T-cell (primary cell): ENCODE measurements around the gene CCDC117. TPM values are rescaled to one million over a fixed set of nuclear protein-coding genes. Genes with fewer than 3 reads are reported as not detected.
"Not testable (repeated sequence)": the region's sequence is repeated elsewhere in the genome, so short reads cannot be mapped to it uniquely, and the experiment has no call there.

ENCODE experiments used
- ATAC-seq, 4 experiments: fragments of 200-7000 bp in 3 of 4; fragments of 150-1000 bp in 1 of 4; cut with Tn5 transposase; replicated peaks in 1 of 4; 1 replicate in 3 of 4; 2 replicates in 1 of 4; pipeline ENCODE4 v1.10.0; 2021; ENCODE audit warnings: moderate library complexity in 3 of 4, mild to moderate bottlenecking in 2 of 4, moderate number of reproducible peaks in 1 of 4
- CTCF ChIA-PET, 2 donors: fragments of 300-600 bp; sonication (Branson Sonifier 250); formaldehyde crosslinking; loops; one replicate each; lab custom pipeline; 2022; ENCODE audit warnings: antibody characterized with exemption in 2 of 2; lab: Charles Lee
- POLR2A ChIA-PET, 2 donors: fragments of 300-600 bp; sonication (Branson Sonifier 250); formaldehyde crosslinking; loops; one replicate each; lab custom pipeline; 2022; ENCODE audit warnings: antibody characterized with exemption in 2 of 2; lab: Charles Lee
- DNase-seq, 35 experiments: peaks; one replicate each; pipeline versions ENCODE4 v3.0.0 to v3.0.0-alpha.2; 2013 to 2023
- H3K27ac ChIP-seq: one replicate; pipeline ENCODE4 v1.5.1; 2013; ENCODE audit warnings: low read length
- H3K27me3 ChIP-seq, 2 experiments: replicated peaks in 1 of 2; 1 replicate in 1 of 2; 2 replicates in 1 of 2; pipeline versions ENCODE4 v1.6.1 to v1.7.0; 2013; ENCODE audit warnings: low read length in 1 of 2, mixed read lengths in 1 of 2; ENCODE audit not compliant: control insufficient read depth in 2 of 2, insufficient read depth in 2 of 2; ENCODE audit errors: extremely low read depth in 1 of 2
- H3K36me3 ChIP-seq, 2 donors: 1 replicate in 1 of 2; 2 replicates in 1 of 2; pipeline versions ENCODE4 v1.6.1 to v1.7.0; 2013; ENCODE audit warnings: low read length in 1 of 2; ENCODE audit not compliant: control insufficient read depth in 2 of 2, insufficient read depth in 1 of 2; ENCODE audit errors: extremely low read depth in 1 of 2
- H3K4me1 ChIP-seq, 2 experiments: 1 replicate in 1 of 2; 2 replicates in 1 of 2; pipeline versions ENCODE4 v1.6.1 to v1.7.0; 2013; ENCODE audit warnings: low read length in 2 of 2, mixed read lengths in 1 of 2; ENCODE audit not compliant: insufficient read depth in 2 of 2, control insufficient read depth in 1 of 2; ENCODE audit errors: extremely low read depth in 1 of 2
- H3K4me3 ChIP-seq, 2 donors: 1 replicate in 1 of 2; 2 replicates in 1 of 2; pipeline versions ENCODE4 v1.5.1 to v1.7.0; 2013; ENCODE audit warnings: mild to moderate bottlenecking in 2 of 2, low read length in 1 of 2, moderate library complexity in 1 of 2; ENCODE audit not compliant: control insufficient read depth in 1 of 2; ENCODE audit errors: extremely low read depth in 1 of 2
- H3K9me3 ChIP-seq: 2 replicates; pipeline ENCODE4 v1.7.0; 2013
- H3K27ac Mint-ChIP-seq, 2 donors: one replicate each; pipeline ENCODE4 v1.8.0; 2020 to 2021; ENCODE audit warnings: mild to moderate bottlenecking in 2 of 2, mixed read lengths in 2 of 2
- H3K27me3 Mint-ChIP-seq, 2 donors: one replicate each; pipeline ENCODE4 v1.8.0; 2021 to 2022; ENCODE audit warnings: mixed read lengths in 2 of 2
- H3K36me3 Mint-ChIP-seq: one replicate; pipeline ENCODE4 v1.8.0; 2021; ENCODE audit warnings: mixed read lengths
- H3K4me1 Mint-ChIP-seq, 3 donors: one replicate each; pipeline ENCODE4 v1.8.0; 2020 to 2022; ENCODE audit warnings: mixed read lengths in 3 of 3, mild to moderate bottlenecking in 1 of 3
- H3K4me3 Mint-ChIP-seq, 3 donors: one replicate each; pipeline ENCODE4 v1.8.0; 2020 to 2022; ENCODE audit warnings: mild to moderate bottlenecking in 3 of 3, mixed read lengths in 3 of 3, moderate library complexity in 3 of 3
- H3K9me3 Mint-ChIP-seq, 3 donors: one replicate each; pipeline ENCODE4 v1.8.0; 2020 to 2022; ENCODE audit warnings: mixed read lengths in 3 of 3
- WGBS: methylation state at CpG from one replicate; pipeline ENCODE4 v1.1.5; 2013; ENCODE audit warnings: missing lambda C conversion rate; ENCODE audit not compliant: insufficient coverage; 5-methylcytosine and 5-hydroxymethylcytosine counted together
- total RNA-seq, 35 experiments: library from RNA in 6 of 35; stranded (reverse) in 6 of 35; fragments of 120-200 nt in 1 of 35; gene quantifications; one replicate each; pipeline versions ENCODE4 v1.2.1 to v1.2.4 and lab custom pipeline; 2013 to 2026

Gene CCDC117
- total RNA-seq, 5 donors from 2014 or later (not counting 1 experiment from before 2014, with no cell fraction given): 14.4 to 22.7 (median 17.4) TPM

DNA sequence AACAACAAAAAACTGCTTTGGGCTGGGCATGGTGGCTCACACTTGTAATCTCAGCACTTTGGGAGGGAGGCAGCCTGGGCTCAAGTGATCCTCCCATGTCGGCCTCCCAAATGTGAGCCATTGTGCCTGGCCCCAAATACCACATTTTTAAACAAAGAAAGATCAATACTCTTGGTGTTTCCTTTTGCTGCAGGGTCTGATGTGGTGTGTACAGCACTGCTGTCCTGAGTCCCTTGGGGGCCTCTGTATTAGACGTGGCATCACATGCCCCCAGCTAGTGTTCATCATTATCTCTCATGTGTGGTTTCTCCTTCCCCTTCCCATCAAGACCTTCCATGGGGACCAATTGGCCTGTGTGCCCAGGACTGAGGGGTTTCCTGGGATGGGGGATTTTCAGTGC is 48.4 kb downstream of the CCDC117 start:
- H3K4me1 ChIP-seq: peaks cover 40 to 56% of the 10 kb centered on the region in 2 experiments
- no peaks in the 10 kb centered on the region for H3K9me3 ChIP-seq
- Mint-ChIP-seq H3K4me3 (peak overlapping the region in 1 of 3 donors; percentile 67), H3K27ac (peak overlapping the region in 1 of 2 donors; percentile 90), H3K36me3 (no peaks in the 10 kb centered on the region), H3K9me3 (no peaks in the 10 kb centered on the region), H3K27me3 (no peaks in the 10 kb centered on the region), H3K4me1 (peaks cover 61 to 71% (median 63%) of the 10 kb centered on the region in 3 donors)
- H3K27me3 ChIP-seq: no peaks in the 10 kb centered on the region
- H3K4me3 ChIP-seq: no peak overlapping the region
- ChIA-PET CTCF (interaction anchor here in 1 of 2 donors (0.7 kb wide), 2 partner anchors 907 to 1292 kb away, joined by 3 read pairs; no protein-coding TSS in a partner anchor), POLR2A (no interaction called here)
- no peak overlapping the region for H3K27ac ChIP-seq
- ATAC-seq: no peak
- DNase-seq: no peak
- WGBS: 100% methylated on average over 1 of the region's 2 CpGs
- no peaks in the 10 kb centered on the region for H3K36me3 ChIP-seq

DNA sequence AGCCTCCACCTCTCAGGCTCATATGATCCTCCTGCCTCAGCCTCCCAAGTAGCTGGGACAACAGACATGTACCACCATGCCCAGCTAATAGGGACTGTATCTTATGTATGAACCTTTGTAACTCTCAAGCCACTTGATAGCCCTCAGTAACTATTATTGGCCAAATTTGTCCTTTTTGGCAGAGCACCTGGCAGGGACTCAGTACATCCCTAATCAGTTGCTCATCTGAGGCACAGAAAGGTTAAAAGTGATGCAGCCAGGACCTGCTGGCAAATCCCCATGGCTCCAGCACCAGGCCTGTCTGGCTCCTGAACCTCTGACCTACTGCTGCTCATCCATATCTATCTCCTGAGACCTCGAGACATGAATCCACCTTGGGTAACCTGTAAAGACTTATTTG is 49.0 kb downstream of the CCDC117 start:
- Histone ChIP-seq H3K4me3 (no peak overlapping the region), H3K36me3 (no peaks in the 10 kb centered on the region), H3K9me3 (no peaks in the 10 kb centered on the region), H3K27me3 (no peaks in the 10 kb centered on the region), H3K4me1 (peaks cover 40 to 56% of the 10 kb centered on the region in 2 experiments), H3K27ac (no peak overlapping the region)
- H3K27ac Mint-ChIP-seq: peak overlapping the region; percentile 43 to 90
- H3K27me3 Mint-ChIP-seq: no peaks in the 10 kb centered on the region
- ChIA-PET POLR2A (no interaction called here), CTCF (interaction anchor here in 1 of 2 donors (0.6 to 0.7 kb wide), 3 partner anchors 10 to 1291 kb away, joined by 3 read pairs; no protein-coding TSS in a partner anchor)
- H3K36me3 Mint-ChIP-seq: no peaks in the 10 kb centered on the region
- H3K4me3 Mint-ChIP-seq: peak overlapping the region in 1 of 3 donors; percentile 67
- no peaks in the 10 kb centered on the region for H3K9me3 Mint-ChIP-seq
- H3K4me1 Mint-ChIP-seq: peaks cover 65 to 70% (median 67%) of the 10 kb centered on the region in 3 donors
- ATAC-seq (no peak), DNase-seq (no peak)
- WGBS: no CpG with 5 or more reads among the region's 1 CpG

DNA sequence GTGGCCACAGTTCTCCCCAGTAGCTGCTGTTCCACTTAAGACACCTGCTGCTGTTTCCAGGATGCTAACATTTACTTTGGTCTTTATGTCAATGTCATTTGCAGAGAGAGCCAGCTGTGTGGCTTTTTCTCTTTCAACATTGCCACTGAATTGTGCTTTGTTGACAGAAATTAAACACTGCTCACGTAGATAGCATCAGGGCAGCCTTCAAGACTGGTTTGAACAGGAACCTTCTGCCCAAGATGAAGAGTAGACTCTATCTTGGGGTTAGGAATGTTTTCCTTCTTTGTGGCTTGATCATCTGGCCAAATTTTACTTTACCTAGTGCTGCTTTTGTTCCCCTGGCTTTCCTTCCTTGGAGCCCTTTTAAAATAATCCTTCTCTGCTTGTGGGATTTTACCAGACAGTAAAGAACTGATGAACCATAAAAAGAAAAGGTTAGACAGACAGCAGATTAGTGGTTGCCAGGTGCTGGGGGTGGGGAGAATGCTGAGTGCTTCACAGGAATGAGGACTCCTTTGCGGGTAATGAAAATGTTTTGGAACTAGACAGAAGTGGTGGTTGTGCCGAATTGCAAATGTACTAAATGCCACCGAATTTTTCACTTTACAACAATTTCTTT is 50.5 kb downstream of the CCDC117 start:
- H3K9me3 ChIP-seq: no peaks in the 10 kb centered on the region
- Mint-ChIP-seq H3K27me3 (no peaks in the 10 kb centered on the region), H3K4me3 (peak overlapping the region; percentile 32 to 67 (median 34)), H3K4me1 (peaks cover 59 to 63% (median 61%) of the 10 kb centered on the region in 3 donors), H3K36me3 (peaks cover 5% of the 10 kb centered on the region), H3K9me3 (no peaks in the 10 kb centered on the region), H3K27ac (peak overlapping the region; percentile 90 to 93)
- no peaks in the 10 kb centered on the region for H3K36me3 ChIP-seq
- CTCF ChIA-PET: no interaction called here
- peak in 31 of 35 experiments; percentile 16 to 67 (median 38) for DNase-seq
- no peaks in the 10 kb centered on the region for H3K27me3 ChIP-seq
- ATAC-seq: peak; percentile 79 to 93 (median 88)
- H3K4me3 ChIP-seq: no peak overlapping the region
- peak overlapping the region; percentile 52 for H3K27ac ChIP-seq
- no CpG with 5 or more reads among the region's 4 CpGs for WGBS
- H3K4me1 ChIP-seq: peaks cover 40 to 50% of the 10 kb centered on the region in 2 experiments
- POLR2A ChIA-PET: interaction anchor here (0.6 to 1.0 kb wide), 3 partner anchors 20 to 731 kb away, joined by 3 to 7 read pairs (median 4); partner anchors contain the start of gene THOC5 (in 1 of the 2)

GRCh38 chr22:28824455-28824854 is 52.0 kb downstream of the CCDC117 start:
- WGBS: 100% methylated on average over 3 of the region's 9 CpGs
- H3K27me3 ChIP-seq, H3K9me3 ChIP-seq, H3K9me3 Mint-ChIP-seq, H3K36me3 Mint-ChIP-seq, H3K27me3 Mint-ChIP-seq, H3K4me3 ChIP-seq, DNase-seq, ATAC-seq, H3K36me3 ChIP-seq, H3K27ac ChIP-seq, CTCF ChIA-PET: not testable (repeated sequence)
- peak overlapping the region in 1 of 2 donors; percentile 61 for H3K27ac Mint-ChIP-seq
- H3K4me1 Mint-ChIP-seq: peaks cover 52 to 56% (median 53%) of the 10 kb centered on the region in 3 donors
- H3K4me3 Mint-ChIP-seq: peak overlapping the region in 1 of 3 donors; percentile 26
- H3K4me1 ChIP-seq: peaks cover 30 to 50% of the 10 kb centered on the region in 2 experiments
- POLR2A ChIA-PET: interaction anchor here in 1 of 2 donors (0.6 kb wide), 1 partner anchor 74 kb away, joined by 10 read pairs; no protein-coding TSS in a partner anchor

DNA sequence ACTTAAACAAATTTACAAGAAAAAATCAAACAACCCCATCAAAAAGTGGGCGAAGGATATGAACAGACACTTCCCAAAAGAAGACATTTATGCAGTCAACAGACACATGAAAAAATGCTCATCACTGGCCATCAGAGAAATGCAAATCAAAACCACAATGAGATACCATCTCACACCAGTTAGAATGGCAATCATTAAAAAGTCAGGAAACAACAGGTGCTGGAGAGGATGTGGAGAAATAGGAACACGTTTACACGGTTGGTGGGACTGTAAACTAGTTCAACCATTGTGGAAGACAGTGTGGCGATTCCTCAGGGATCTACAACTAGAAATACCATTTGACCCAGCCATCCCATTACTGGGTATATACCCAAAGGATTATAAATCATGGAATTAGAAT is 53.9 kb downstream of the CCDC117 start:
- H3K27ac Mint-ChIP-seq, H3K4me3 ChIP-seq, CTCF ChIA-PET, H3K4me3 Mint-ChIP-seq, ATAC-seq, H3K27me3 ChIP-seq, H3K9me3 Mint-ChIP-seq, POLR2A ChIA-PET, DNase-seq, H3K9me3 ChIP-seq, H3K36me3 ChIP-seq, H3K27ac ChIP-seq, H3K27me3 Mint-ChIP-seq, H3K36me3 Mint-ChIP-seq: not testable (repeated sequence)
- peaks cover 24 to 40% of the 10 kb centered on the region in 2 experiments for H3K4me1 ChIP-seq
- H3K4me1 Mint-ChIP-seq: peaks cover 48% of the 10 kb centered on the region in 3 donors
- no CpG with 5 or more reads among the region's 4 CpGs for WGBS

DNA sequence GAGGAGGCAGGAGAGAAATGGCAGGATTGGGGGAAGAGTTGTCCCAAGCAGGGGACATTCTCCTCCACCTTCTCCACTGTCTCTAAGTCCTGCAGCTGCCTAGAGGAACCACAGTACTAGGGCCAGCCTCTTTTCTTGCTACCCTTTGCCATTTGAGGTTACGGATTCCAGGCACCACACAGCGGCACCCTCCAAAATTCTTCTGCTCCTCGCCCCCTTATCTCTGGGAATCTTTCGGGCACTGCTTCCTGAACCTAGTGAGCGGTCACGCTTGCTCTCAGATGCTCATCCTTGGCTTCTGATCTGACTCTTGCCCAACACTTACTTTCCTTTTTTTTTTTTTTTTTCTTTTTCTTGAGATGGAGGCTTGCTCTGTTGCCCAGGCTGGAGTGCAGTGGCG is 54.4 kb downstream of the CCDC117 start:
- CTCF ChIA-PET: no interaction called here
- WGBS: 97% methylated on average over 6 of the region's 7 CpGs
- POLR2A ChIA-PET: no interaction called here
- Histone ChIP-seq H3K27me3 (no peaks in the 10 kb centered on the region), H3K4me3 (no peak overlapping the region), H3K9me3 (no peaks in the 10 kb centered on the region), H3K36me3 (peaks cover 0 to 3% of the 10 kb centered on the region in 2 donors), H3K27ac (no peak overlapping the region), H3K4me1 (peaks cover 20 to 35% of the 10 kb centered on the region in 2 experiments)
- no peak for DNase-seq
- ATAC-seq: no peak
- H3K27me3 Mint-ChIP-seq: no peaks in the 10 kb centered on the region
- H3K36me3 Mint-ChIP-seq: peaks cover 9% of the 10 kb centered on the region
- H3K4me1 Mint-ChIP-seq: peaks cover 43 to 46% (median 43%) of the 10 kb centered on the region in 3 donors
- no peak overlapping the region for H3K4me3 Mint-ChIP-seq
- no peaks in the 10 kb centered on the region for H3K9me3 Mint-ChIP-seq
- peak overlapping the region in 1 of 2 donors; percentile 28 for H3K27ac Mint-ChIP-seq
